Loucy (cell line): ENCODE data around the gene NAV2.

Source experiments
- H2AFZ ChIP-seq: fragments of 200-600 bp; sonication (generic); 2 replicates; pipeline ENCODE4 v1.6.0; 2016; ENCODE audit warnings: antibody characterized with exemption, mild to moderate bottlenecking, low read length, moderate library complexity
- H3F3A ChIP-seq: fragments of 200-600 bp; 2 replicates; pipeline ENCODE4 v1.6.0; 2016; ENCODE audit warnings: antibody characterized with exemption, low read depth, mild to moderate bottlenecking
- H3K27me3 ChIP-seq: fragments of 200-600 bp; sonication (generic); 2 replicates; pipeline ENCODE4 v1.6.1; 2014; ENCODE audit warnings: low read length, mild to moderate bottlenecking; ENCODE audit not compliant: insufficient read depth, poor library complexity, severe bottlenecking
- H3K36me3 ChIP-seq: fragments of 200-600 bp; sonication (generic); 2 replicates; pipeline ENCODE4 v1.6.1; 2016; ENCODE audit warnings: low read length; ENCODE audit not compliant: insufficient read depth
- H3K4me1 ChIP-seq: fragments of 200-600 bp; sonication (generic); 2 replicates; pipeline ENCODE4 v1.5.1; 2014; ENCODE audit warnings: low read length, mild to moderate bottlenecking; ENCODE audit not compliant: insufficient read depth, poor library complexity, severe bottlenecking
- H3K4me2 ChIP-seq: fragments of 200-600 bp; sonication (generic); 2 replicates; pipeline ENCODE4 v1.6.0; 2014; ENCODE audit warnings: antibody characterized with exemption, low read length, low read depth, mild to moderate bottlenecking; ENCODE audit not compliant: poor library complexity, severe bottlenecking
- H3K4me3 ChIP-seq: fragments of 200-600 bp; sonication (generic); 2 replicates; pipeline ENCODE4 v1.5.1; 2014; ENCODE audit warnings: low read length, mild to moderate bottlenecking, mixed read lengths; ENCODE audit not compliant: poor library complexity, severe bottlenecking
- H3K79me2 ChIP-seq: fragments of 200-600 bp; sonication (generic); 2 replicates; pipeline ENCODE4 v1.6.1; 2014; ENCODE audit warnings: low read length; ENCODE audit not compliant: insufficient read depth
- H3K9ac ChIP-seq: fragments of 200-600 bp; sonication (generic); 2 replicates; pipeline ENCODE4 v1.6.0; 2014; ENCODE audit warnings: mild to moderate bottlenecking, low read depth, low read length, moderate library complexity; ENCODE audit not compliant: poor library complexity, severe bottlenecking
- H3K9me2 ChIP-seq: fragments of 200-600 bp; sonication (generic); replicated peaks from 2 replicates; pipeline ENCODE4 v1.6.1; 2016; ENCODE audit warnings: low read depth, low read length, mixed read lengths
- H3K9me3 ChIP-seq: fragments of 200-600 bp; sonication (generic); 2 replicates; pipeline ENCODE4 v1.6.1; 2014; ENCODE audit warnings: mild to moderate bottlenecking, antibody characterized with exemption, low read length, low read depth; ENCODE audit not compliant: insufficient read depth
- H4K20me1 ChIP-seq: fragments of 200-600 bp; sonication (generic); 2 replicates; pipeline ENCODE4 v1.6.0; 2014; ENCODE audit warnings: antibody characterized with exemption, low read length, mild to moderate bottlenecking; ENCODE audit not compliant: insufficient read depth, poor library complexity, severe bottlenecking
- EZH2phosphoT487 ChIP-seq: fragments of 200-600 bp; IDR thresholded peaks from 2 replicates; pipeline ENCODE4 v1.6.1; 2018; ENCODE audit warnings: antibody characterized with exemption, mild to moderate bottlenecking, moderate library complexity, borderline replicate concordance
- TF ChIP-seq, protein P1 (sequence below): fragments of 200-600 bp; sonication (generic); conservative IDR thresholded peaks from 2 replicates; pipeline ENCODE4 v1.5.1; 2014; ENCODE audit warnings: mild to moderate bottlenecking, antibody characterized with exemption, low read length

NAV2 gene

DNA sequence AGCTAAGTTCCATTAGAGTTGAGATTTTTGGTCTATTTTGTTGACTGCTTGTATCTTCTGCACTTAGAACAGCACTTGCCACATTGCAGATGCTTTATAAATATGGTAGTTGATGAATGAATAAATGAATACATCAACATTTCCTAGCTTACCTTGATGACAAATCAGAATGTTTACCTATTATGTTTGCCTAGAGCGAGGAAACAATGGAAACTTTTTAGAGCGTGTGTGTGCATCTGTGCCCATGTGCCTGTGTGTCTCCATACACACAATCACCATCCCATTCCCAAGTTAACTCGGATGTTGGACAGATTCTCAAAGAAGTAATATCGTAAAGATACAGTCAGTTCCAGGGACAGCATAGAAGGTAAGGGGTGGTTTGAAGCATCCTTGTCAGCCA lies 308.6 kb downstream of the NAV2 start:
- no peak overlapping the region for H3K4me2 ChIP-seq
- H3K4me3 ChIP-seq: no peak overlapping the region
- no peak overlapping the region for H2AFZ ChIP-seq
- H3K9me2 ChIP-seq: no peaks in the 10 kb centered on the region
- no peaks in the 10 kb centered on the region for H3K4me1 ChIP-seq
- H3F3A ChIP-seq: no peaks in the 10 kb centered on the region
- no peaks in the 10 kb centered on the region for H3K9me3 ChIP-seq
- no peaks in the 10 kb centered on the region for H3K36me3 ChIP-seq
- TF ChIP-seq EZH2phosphoT487: no peak
- TF ChIP-seq, protein P1, sequence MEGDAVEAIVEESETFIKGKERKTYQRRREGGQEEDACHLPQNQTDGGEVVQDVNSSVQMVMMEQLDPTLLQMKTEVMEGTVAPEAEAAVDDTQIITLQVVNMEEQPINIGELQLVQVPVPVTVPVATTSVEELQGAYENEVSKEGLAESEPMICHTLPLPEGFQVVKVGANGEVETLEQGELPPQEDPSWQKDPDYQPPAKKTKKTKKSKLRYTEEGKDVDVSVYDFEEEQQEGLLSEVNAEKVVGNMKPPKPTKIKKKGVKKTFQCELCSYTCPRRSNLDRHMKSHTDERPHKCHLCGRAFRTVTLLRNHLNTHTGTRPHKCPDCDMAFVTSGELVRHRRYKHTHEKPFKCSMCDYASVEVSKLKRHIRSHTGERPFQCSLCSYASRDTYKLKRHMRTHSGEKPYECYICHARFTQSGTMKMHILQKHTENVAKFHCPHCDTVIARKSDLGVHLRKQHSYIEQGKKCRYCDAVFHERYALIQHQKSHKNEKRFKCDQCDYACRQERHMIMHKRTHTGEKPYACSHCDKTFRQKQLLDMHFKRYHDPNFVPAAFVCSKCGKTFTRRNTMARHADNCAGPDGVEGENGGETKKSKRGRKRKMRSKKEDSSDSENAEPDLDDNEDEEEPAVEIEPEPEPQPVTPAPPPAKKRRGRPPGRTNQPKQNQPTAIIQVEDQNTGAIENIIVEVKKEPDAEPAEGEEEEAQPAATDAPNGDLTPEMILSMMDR: no peak
- H3K79me2 ChIP-seq: no peaks in the 10 kb centered on the region
- no peaks in the 10 kb centered on the region for H3K27me3 ChIP-seq
- no peaks in the 10 kb centered on the region for H4K20me1 ChIP-seq
- no peak overlapping the region for H3K9ac ChIP-seq

DNA sequence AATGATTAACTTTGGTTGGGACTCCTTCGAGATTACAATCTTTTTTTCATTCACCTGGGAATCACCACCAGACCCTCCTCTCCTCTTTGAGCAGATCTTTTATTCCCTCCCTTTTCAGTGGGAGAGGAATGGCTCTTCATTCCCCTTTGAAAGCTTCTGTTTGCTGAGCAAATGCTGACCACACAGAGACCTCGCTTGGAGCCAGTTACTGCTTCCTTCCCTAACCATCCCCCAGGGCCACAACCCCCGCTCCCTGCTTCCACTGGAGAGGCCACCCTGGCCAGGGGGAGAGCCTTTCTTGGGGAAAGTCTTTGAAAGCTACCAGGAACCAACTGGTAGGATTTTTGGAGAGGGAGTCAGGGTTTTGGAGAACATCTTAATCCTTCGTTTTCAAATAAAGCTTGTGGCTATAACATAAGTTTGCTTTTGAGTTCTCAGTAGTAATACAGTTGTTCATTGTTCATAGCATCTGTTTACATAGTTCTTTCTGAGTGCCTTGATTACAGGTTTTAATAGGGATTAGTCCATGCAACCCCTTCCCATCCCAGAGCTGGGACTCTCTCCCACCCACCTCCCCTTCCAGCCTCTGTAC lies 309.2 kb downstream of the NAV2 start:
- H3K4me2 ChIP-seq: no peak overlapping the region
- no peaks in the 10 kb centered on the region for H4K20me1 ChIP-seq
- H3K9me2 ChIP-seq: no peaks in the 10 kb centered on the region
- H3K9me3 ChIP-seq: no peaks in the 10 kb centered on the region
- H3K9ac ChIP-seq: no peak overlapping the region
- no peaks in the 10 kb centered on the region for H3K36me3 ChIP-seq
- no peak overlapping the region for H2AFZ ChIP-seq
- no peaks in the 10 kb centered on the region for H3F3A ChIP-seq
- no peak overlapping the region for H3K4me3 ChIP-seq
- no peaks in the 10 kb centered on the region for H3K27me3 ChIP-seq
- no peak for TF ChIP-seq EZH2phosphoT487
- TF ChIP-seq, protein P1: no peak
- H3K4me1 ChIP-seq: no peaks in the 10 kb centered on the region
- H3K79me2 ChIP-seq: no peaks in the 10 kb centered on the region

DNA sequence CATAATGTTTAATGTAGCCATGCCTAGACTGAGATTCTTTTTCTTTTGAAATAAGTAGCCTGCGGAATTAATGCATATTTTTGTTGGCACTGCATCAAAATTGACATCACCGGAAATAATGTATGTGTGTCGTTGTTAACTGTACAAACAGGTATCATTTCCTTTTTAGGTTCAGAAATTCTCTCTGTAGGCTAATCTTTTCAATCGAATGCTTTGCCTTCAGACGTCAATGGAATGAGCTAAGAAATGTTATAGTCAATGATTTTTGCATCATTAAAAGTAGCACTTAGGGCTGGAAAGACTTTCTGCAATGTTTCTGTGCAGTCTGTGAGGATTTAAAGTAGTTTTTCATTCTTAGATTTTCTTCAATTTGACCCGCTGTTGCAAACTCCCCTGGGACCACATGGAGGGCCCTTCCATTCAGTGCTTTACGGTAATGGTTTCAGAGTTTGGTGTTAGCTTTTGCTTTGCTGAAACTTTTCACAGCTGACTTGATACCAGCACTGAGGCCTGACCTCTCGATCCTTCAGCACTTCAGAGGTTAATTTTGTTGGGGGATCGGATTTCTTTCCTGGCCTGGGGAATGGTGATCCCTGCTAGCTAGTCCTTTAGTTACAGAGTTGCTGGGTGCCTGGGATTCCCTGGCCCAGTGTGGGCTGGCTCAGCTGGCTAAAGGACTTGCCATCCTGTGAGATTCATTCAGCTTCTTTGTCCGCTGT lies 309.9 kb downstream of the NAV2 start:
- Histone ChIP-seq H3K4me2 (no peak overlapping the region), H3K9me3 (no peaks in the 10 kb centered on the region), H3K27me3 (no peaks in the 10 kb centered on the region), H3K4me3 (no peak overlapping the region), H3K79me2 (no peaks in the 10 kb centered on the region), H3K4me1 (no peaks in the 10 kb centered on the region), H3F3A (no peaks in the 10 kb centered on the region), H3K9ac (no peak overlapping the region), H3K36me3 (no peaks in the 10 kb centered on the region), H3K9me2 (no peaks in the 10 kb centered on the region), H4K20me1 (no peaks in the 10 kb centered on the region), H2AFZ (no peak overlapping the region)
- TF ChIP-seq, protein P1: no peak
- TF ChIP-seq EZH2phosphoT487: no peak
